Breast epithelium (tissue), 3 donors: Measurements from ENCODE around the gene MKRN2.

Source experiments
- POLR2AphosphoS5 ChIP-seq, 3 donors: sonication (generic); formaldehyde crosslinking; IDR thresholded peaks; one replicate each; pipeline ENCODE4 v1.6.1; 2017; ENCODE audit warnings: antibody characterized with exemption in 3 of 3
- TF ChIP-seq, protein P1 (sequence below), 3 donors: fragments of 450-650 bp; IDR thresholded peaks; one replicate each; pipeline ENCODE4 v1.5.1; 2016 to 2017; ENCODE audit warnings: antibody characterized with exemption in 3 of 3, mild to moderate bottlenecking in 3 of 3, moderate library complexity in 3 of 3

DNA sequence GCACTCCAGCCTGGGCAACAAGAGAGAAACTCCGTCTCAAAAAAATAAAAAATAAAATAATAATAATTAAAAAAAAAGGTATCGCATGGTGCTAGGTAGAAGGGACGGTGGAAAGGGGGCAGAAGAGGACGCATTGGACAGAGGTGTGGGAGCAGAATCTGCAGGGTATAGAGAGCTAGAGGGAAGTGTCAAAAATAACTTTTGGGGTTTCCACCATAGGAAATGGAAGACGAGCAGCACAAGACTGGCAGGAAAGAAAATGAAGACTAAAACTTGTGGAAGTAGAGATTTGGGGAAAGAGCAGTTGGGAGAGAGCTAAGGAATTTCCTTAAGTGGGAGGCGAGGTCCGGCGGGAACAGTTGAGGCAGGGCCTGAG lies 585 bp upstream of the MKRN2 start:
- TF ChIP-seq, protein P1, sequence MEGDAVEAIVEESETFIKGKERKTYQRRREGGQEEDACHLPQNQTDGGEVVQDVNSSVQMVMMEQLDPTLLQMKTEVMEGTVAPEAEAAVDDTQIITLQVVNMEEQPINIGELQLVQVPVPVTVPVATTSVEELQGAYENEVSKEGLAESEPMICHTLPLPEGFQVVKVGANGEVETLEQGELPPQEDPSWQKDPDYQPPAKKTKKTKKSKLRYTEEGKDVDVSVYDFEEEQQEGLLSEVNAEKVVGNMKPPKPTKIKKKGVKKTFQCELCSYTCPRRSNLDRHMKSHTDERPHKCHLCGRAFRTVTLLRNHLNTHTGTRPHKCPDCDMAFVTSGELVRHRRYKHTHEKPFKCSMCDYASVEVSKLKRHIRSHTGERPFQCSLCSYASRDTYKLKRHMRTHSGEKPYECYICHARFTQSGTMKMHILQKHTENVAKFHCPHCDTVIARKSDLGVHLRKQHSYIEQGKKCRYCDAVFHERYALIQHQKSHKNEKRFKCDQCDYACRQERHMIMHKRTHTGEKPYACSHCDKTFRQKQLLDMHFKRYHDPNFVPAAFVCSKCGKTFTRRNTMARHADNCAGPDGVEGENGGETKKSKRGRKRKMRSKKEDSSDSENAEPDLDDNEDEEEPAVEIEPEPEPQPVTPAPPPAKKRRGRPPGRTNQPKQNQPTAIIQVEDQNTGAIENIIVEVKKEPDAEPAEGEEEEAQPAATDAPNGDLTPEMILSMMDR (IDR thresholded peaks at IDR 0.05): no peak
- no peak for TF ChIP-seq POLR2AphosphoS5 (IDR thresholded peaks at IDR 0.05)
